DMS114 treated with DMSO at 0.1 percent for 48 hours (cell line): Measurements from ENCODE around the gene PSMC3IP.
"Not testable (repeated sequence)": the region's sequence is repeated elsewhere in the genome, so short reads cannot be mapped to it uniquely, and the experiment has no call there.

Source experiments
- DNase-seq: peaks from one replicate; lab custom pipeline; 2025; ENCODE audit not compliant: unreplicated experiment; lab: John Stamatoyannopoulos, UW

The PSMC3IP gene

GRCh38 chr17:42562388-42563142, 15.0 kb downstream of the PSMC3IP start:
- no peak for DNase-seq

GRCh38 chr17:42561897-42562387, 15.6 kb downstream of the PSMC3IP start, which contains the start of gene COASY:
Gene COASY (plus strand): TSS chr17:42562148. CDS start chr17:42562623, 475 bp downstream.
- DNase-seq = peak; percentile 77

GRCh38 chr17:42560246-42560645, 17.3 kb downstream of the PSMC3IP start:
- DNase-seq = no peak

- DNase-seq = no peak
Observed at GRCh38 chr17:42559075-42559474, 18.5 kb downstream of the PSMC3IP start.

- DNase-seq = not testable (repeated sequence)
Observed at GRCh38 chr17:42555961-42556617, 21.4 kb downstream of the PSMC3IP start.

- no peak for DNase-seq
Observed at GRCh38 chr17:42555122-42555622, 22.4 kb downstream of the PSMC3IP start.

- peak; percentile 34 for DNase-seq
Observed at GRCh38 chr17:42554250-42555121, 23.0 kb downstream of the PSMC3IP start.

GRCh38 chr17:42553866-42554249, 23.7 kb downstream of the PSMC3IP start:
- DNase-seq = no peak

- DNase-seq = no peak
Observed at GRCh38 chr17:42553161-42553818, 24.2 kb downstream of the PSMC3IP start.

- not testable (repeated sequence) for DNase-seq
Observed at GRCh38 chr17:42552736-42553135, 24.8 kb downstream of the PSMC3IP start, which contains the start of gene HSD17B1. Gene HSD17B1 (plus strand): TSS chr17:42552923. CDS start chr17:42552934, 11 bp downstream.

- no peak for DNase-seq
Observed at GRCh38 chr17:42548993-42549755, 28.4 kb downstream of the PSMC3IP start.

- DNase-seq = no peak
Observed at GRCh38 chr17:42548070-42548837, 29.3 kb downstream of the PSMC3IP start.

- no peak for DNase-seq
Observed at GRCh38 chr17:42547698-42548069, 29.8 kb downstream of the PSMC3IP start.

- no peak for DNase-seq
Observed at GRCh38 chr17:42547001-42547461, 30.5 kb downstream of the PSMC3IP start.

- not testable (repeated sequence) for DNase-seq
Observed at GRCh38 chr17:42545755-42546505, 31.6 kb downstream of the PSMC3IP start.

GRCh38 chr17:42544874-42545283, 32.6 kb downstream of the PSMC3IP start:
- no peak for DNase-seq

- DNase-seq = no peak
Observed at GRCh38 chr17:42543190-42544079, 34.1 kb downstream of the PSMC3IP start.
